ENCODE measurements around the gene ZNF273. TPM values are rescaled to one million over a fixed set of nuclear protein-coding genes. Genes with fewer than 3 reads are reported as not detected.

ZNF273 gene
- total RNA-seq (2022; extraction: Qiagen RNA extraction; ENCODE audit: low read depth), result 1.9 to 3.3 TPM (median 2.7 TPM) in 5 replicates

GRCh38 chr7:64902806-64903721 lies at the start of gene ZNF273:
Gene ZNF273, plus strand, starts transcription at chr7:64903273. Its CDS starts 45 bp downstream, at chr7:64903318.

Other genes with a start within 250 kb of the ZNF273 start
- gene ZNF107, start 237.1 kb upstream of the ZNF273 start, total RNA-seq (2022; extraction: Qiagen RNA extraction; ENCODE audit: low read depth), result 2.3 to 4.0 TPM (median 3.0 TPM) in 5 replicates
- 2.9 to 3.6 TPM (median 3.2 TPM) in 5 replicates for gene ZNF138, start 108.8 kb upstream of the ZNF273 start, total RNA-seq (2022; extraction: Qiagen RNA extraction; ENCODE audit: low read depth)
- 0.11 to 0.25 TPM (median 0.18 TPM) in 5 replicates for gene ZNF117, start 87.8 kb downstream of the ZNF273 start, total RNA-seq (2022; extraction: Qiagen RNA extraction; ENCODE audit: low read depth)
- gene ERV3-1, start 103.4 kb downstream of the ZNF273 start, total RNA-seq (2022; extraction: Qiagen RNA extraction; ENCODE audit: low read depth), result 2.1 to 4.9 TPM (median 3.3 TPM) in 5 replicates

Measured in A549 treated with DMSO at 1 μM for 4 hours (cell line).